Mesothelial cell of epicardium (in vitro differentiated cells): ENCODE data around the gene CDT1. TPM values are rescaled to one million over a fixed set of nuclear protein-coding genes. Genes with fewer than 3 reads are reported as not detected.

Experiments used
- DNase-seq, 2 experiments: peaks; one replicate each; pipeline ENCODE4 v3.0.0; 2021; ENCODE audit warnings: low spot score in 2 of 2; ENCODE audit not compliant: unreplicated experiment in 2 of 2
- H3K27ac Mint-ChIP-seq: 2 replicates; pipeline ENCODE4 v1.8.0; 2021; ENCODE audit warnings: mixed read lengths
- H3K27me3 Mint-ChIP-seq: 2 replicates; pipeline ENCODE4 v1.8.0; 2021; ENCODE audit warnings: low read depth, mixed read lengths
- H3K36me3 Mint-ChIP-seq: 2 replicates; pipeline ENCODE4 v1.8.0; 2021; ENCODE audit warnings: mixed read lengths
- H3K4me1 Mint-ChIP-seq: 2 replicates; pipeline ENCODE4 v1.8.0; 2021; ENCODE audit warnings: mixed read lengths
- H3K4me3 Mint-ChIP-seq: 2 replicates; pipeline ENCODE4 v1.8.0; 2021; ENCODE audit warnings: mild to moderate bottlenecking, moderate library complexity, mixed read lengths
- H3K9me3 Mint-ChIP-seq: 2 replicates; pipeline ENCODE4 v1.8.0; 2021; ENCODE audit warnings: mixed read lengths
- total RNA-seq: library from RNA; stranded (reverse); gene quantifications from 3 replicates; pipeline ENCODE4 v1.2.1, GENCODE V29; 2021
- TF ChIP-seq, protein P1 (sequence below): fragments of 200-600 bp; sonication (generic); IDR thresholded peaks from one replicate; pipeline ENCODE4 v1.5.0; 2021; ENCODE audit warnings: antibody characterized with exemption; ENCODE audit not compliant: unreplicated experiment

Gene CDT1
- total RNA-seq, 1 donor from 2014 or later = 15.9 TPM

DNA sequence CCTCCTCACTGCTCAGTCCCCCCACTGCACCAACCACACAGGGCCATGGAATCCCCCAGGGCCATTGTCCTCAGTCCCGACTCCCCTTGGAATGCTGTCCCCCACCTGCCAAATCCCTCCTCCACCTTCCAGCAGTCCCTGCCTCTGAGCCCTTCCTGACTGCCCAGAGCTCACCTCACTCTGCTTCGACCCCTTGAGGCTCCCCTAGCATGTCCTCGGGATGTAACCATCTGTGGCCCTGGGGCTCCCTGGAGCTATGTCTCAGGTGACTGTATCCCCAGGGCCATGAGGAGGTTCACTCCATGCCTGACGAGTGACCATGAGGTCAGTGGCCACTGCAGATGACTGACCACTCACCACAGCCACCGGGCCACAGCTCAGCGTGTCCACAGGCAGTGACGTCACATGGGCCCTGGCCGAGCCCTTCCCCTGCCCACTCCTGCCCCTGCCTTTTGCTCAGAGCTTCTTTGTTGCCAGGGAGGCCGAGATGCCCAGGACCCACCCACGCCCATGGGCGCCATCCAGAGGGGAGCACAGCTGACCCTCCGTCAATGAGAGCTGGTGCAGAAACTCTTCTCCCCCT, 10.8 kb upstream of the CDT1 start:
- Mint-ChIP-seq H3K4me1 (no peaks in the 10 kb centered on the region), H3K4me3 (no peak overlapping the region), H3K9me3 (no peaks in the 10 kb centered on the region), H3K36me3 (no peaks in the 10 kb centered on the region), H3K27me3 (peaks cover 11% of the 10 kb centered on the region), H3K27ac (no peak overlapping the region)
- TF ChIP-seq, protein P1, sequence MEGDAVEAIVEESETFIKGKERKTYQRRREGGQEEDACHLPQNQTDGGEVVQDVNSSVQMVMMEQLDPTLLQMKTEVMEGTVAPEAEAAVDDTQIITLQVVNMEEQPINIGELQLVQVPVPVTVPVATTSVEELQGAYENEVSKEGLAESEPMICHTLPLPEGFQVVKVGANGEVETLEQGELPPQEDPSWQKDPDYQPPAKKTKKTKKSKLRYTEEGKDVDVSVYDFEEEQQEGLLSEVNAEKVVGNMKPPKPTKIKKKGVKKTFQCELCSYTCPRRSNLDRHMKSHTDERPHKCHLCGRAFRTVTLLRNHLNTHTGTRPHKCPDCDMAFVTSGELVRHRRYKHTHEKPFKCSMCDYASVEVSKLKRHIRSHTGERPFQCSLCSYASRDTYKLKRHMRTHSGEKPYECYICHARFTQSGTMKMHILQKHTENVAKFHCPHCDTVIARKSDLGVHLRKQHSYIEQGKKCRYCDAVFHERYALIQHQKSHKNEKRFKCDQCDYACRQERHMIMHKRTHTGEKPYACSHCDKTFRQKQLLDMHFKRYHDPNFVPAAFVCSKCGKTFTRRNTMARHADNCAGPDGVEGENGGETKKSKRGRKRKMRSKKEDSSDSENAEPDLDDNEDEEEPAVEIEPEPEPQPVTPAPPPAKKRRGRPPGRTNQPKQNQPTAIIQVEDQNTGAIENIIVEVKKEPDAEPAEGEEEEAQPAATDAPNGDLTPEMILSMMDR = no peak
- no peak for DNase-seq

DNA sequence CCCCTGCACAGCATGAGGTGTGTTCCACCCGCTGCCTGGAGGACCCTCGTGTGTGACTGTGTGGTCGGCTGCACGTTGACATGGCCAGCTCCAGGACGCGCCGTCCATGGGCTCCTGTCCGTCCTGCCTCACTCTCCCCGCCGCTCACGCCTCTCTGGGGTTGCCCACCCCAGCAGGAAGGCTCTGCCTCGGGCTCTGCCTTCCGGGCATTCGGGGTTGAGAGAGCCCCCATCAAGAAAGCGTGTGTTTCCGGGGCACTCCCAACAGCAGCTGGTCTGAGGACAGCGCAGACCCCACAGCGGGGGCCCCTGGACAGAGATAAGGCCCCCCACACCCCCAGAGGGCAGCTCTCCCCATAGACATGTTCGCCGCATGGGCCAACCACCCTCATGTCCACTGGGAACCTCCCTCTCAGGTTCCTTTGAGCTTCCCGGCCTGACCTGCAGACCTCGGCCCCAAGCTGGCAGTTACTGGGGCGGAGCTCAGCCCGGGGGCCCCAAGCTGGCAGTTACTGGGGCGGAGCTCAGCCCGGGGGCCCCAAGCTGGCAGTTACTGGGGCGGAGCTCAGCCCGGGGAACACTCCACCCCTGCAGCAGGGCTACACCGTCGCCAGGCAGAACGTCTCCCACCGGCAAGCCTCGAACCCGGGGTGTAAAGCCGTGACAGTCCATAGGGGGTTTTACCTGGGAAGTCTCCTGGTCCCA, 10.2 kb upstream of the CDT1 start:
- TF ChIP-seq, protein P1 = no peak
- no peak overlapping the region for H3K27ac Mint-ChIP-seq
- no peak for DNase-seq
- H3K36me3 Mint-ChIP-seq = no peaks in the 10 kb centered on the region
- no peaks in the 10 kb centered on the region for H3K9me3 Mint-ChIP-seq
- H3K4me1 Mint-ChIP-seq = no peaks in the 10 kb centered on the region
- no peak overlapping the region for H3K4me3 Mint-ChIP-seq
- H3K27me3 Mint-ChIP-seq = peaks cover 8% of the 10 kb centered on the region

DNA sequence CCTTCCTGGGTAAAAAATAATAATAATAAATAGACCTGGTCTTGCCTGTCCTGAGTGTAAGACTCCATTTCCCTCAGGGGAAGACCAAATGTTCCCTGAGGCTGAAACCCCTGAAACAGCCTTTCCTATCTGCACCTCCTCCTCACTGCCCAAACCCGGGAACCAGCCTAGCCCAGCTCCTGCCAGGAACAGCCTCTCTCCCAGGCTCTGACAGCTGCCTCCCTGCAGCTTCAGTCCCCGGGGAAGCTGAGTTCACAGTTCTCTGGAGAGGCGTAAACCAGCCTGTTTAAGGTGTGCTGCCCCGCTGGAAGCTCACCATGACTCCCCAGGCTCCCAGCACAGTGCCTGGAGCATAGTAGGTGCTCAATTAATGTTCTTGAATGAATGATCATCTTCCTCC, 7.3 kb upstream of the CDT1 start:
- H3K9me3 Mint-ChIP-seq = no peaks in the 10 kb centered on the region
- no peak overlapping the region for H3K4me3 Mint-ChIP-seq
- TF ChIP-seq, protein P1 = no peak
- DNase-seq = no peak
- H3K4me1 Mint-ChIP-seq = no peaks in the 10 kb centered on the region
- H3K36me3 Mint-ChIP-seq = no peaks in the 10 kb centered on the region
- no peak overlapping the region for H3K27ac Mint-ChIP-seq
- peaks cover 2% of the 10 kb centered on the region for H3K27me3 Mint-ChIP-seq

DNA sequence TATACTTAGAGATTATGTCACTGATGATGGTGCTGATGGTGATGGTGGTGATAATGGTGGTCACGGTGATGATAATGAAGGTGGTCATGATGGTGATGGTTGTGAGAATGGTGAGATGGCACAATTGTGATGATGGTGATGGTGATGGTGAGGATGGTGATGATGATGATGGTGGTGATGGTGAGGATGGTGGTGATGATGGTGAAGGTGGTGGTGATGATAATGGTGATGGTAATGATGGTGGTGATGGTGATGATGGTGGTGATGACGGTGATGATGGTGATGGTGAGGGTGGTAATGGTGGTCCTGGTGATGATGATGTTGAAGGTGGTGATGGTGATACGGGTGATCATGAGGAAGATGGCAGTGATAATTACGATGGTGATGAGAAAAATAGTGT, 5.5 kb upstream of the CDT1 start:
- Mint-ChIP-seq H3K4me3 (no peak overlapping the region), H3K27me3 (no peaks in the 10 kb centered on the region), H3K27ac (no peak overlapping the region), H3K36me3 (no peaks in the 10 kb centered on the region), H3K9me3 (no peaks in the 10 kb centered on the region), H3K4me1 (no peaks in the 10 kb centered on the region)
- DNase-seq = no peak
- TF ChIP-seq, protein P1 = no peak

DNA sequence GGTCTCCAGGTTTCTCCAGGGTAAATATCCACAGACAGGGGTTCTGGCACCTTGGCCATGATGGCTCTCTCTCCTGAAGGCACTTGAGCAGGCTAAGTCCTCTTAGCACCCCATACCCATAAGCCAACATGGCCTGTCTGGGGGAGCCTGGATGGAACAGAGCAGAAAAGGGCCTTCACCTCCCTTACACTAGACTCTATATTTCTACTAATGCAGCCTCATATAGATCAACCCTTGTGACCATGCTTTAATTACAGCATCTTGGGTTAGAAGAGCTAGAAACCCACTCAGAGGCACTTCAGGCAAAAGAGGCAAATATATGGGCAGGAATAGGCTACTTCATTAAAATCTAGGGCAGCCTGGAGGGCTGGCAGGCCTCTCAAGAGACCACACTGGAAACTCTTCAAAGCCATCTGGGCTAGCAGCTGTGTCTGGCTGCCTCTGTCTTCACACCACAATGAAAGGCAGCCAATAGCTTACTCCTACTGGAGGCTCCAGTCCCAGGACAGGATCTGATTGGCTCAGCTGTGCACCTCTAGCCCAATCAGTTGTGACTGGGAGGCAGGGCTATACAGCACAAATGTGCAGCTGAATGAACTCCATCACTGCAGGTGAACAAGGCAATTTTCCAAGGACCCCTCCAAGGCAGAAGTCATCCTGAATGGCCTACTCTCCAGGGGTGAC, 4.7 kb upstream of the CDT1 start:
- Mint-ChIP-seq H3K27ac (no peak overlapping the region), H3K27me3 (no peaks in the 10 kb centered on the region), H3K4me3 (no peak overlapping the region), H3K4me1 (no peaks in the 10 kb centered on the region), H3K9me3 (no peaks in the 10 kb centered on the region), H3K36me3 (no peaks in the 10 kb centered on the region)
- no peak for DNase-seq
- TF ChIP-seq, protein P1 = no peak
